ENCODE results near the gene RPL36A.

- no peak for TF ChIP-seq POLR2A (IDR thresholded peaks at IDR 0.05)
- TF ChIP-seq CTCF (IDR thresholded peaks at IDR 0.05), result peak; percentile 64 to 76 (median 68)
Observed at GRCh38 chrX:101415180-101416145, 24.7 kb downstream of the RPL36A start.

Data from Peyer's patch (tissue), 4 donors.